Neuronal stem cell (in vitro differentiated cells): ENCODE results near the gene ADCK2.
"Not testable (repeated sequence)": the region's sequence is repeated elsewhere in the genome, so short reads cannot be mapped to it uniquely, and the experiment has no call there.

ENCODE experiments used
- DNase-seq: peaks from one replicate; pipeline ENCODE4 v3.0.0-alpha.2; 2013; ENCODE audit warnings: low spot score
- H2AFZ ChIP-seq: one replicate; pipeline ENCODE4 v1.6.1; 2013; ENCODE audit warnings: mild to moderate bottlenecking, low read length, inconsistent platforms
- H2AK5ac ChIP-seq: 2 replicates; pipeline ENCODE4 v1.6.1; 2013; ENCODE audit warnings: low read depth, mild to moderate bottlenecking, inconsistent platforms, low read length, moderate library complexity, mixed read lengths
- H2BK120ac ChIP-seq: 2 replicates; pipeline ENCODE4 v1.6.1; 2013; ENCODE audit warnings: low read depth, mild to moderate bottlenecking, inconsistent platforms, low read length, moderate library complexity, mixed read lengths
- H2BK12ac ChIP-seq: one replicate; pipeline ENCODE4 v1.6.1; 2013; ENCODE audit warnings: low read length, inconsistent platforms
- H2BK15ac ChIP-seq: 2 replicates; pipeline ENCODE4 v1.6.1; 2013; ENCODE audit warnings: mild to moderate bottlenecking, low read length, inconsistent platforms, mixed read lengths
- H2BK5ac ChIP-seq: one replicate; pipeline ENCODE4 v1.6.1; 2013; ENCODE audit warnings: inconsistent platforms, mild to moderate bottlenecking, low read length, moderate library complexity
- H3K14ac ChIP-seq: one replicate; pipeline ENCODE4 v1.6.1; 2013; ENCODE audit warnings: low read length, inconsistent platforms
- H3K18ac ChIP-seq: 2 replicates; pipeline ENCODE4 v1.6.1; 2013; ENCODE audit warnings: low read length, inconsistent platforms
- H3K23ac ChIP-seq: 2 replicates; pipeline ENCODE4 v1.6.1; 2013; ENCODE audit warnings: low read depth, mild to moderate bottlenecking, mixed read lengths, low read length, inconsistent platforms; ENCODE audit not compliant: poor library complexity
- H3K27ac ChIP-seq: replicated peaks from 3 replicates; pipeline ENCODE4 v1.5.1; 2013; ENCODE audit warnings: low read length, inconsistent platforms
- H3K27me3 ChIP-seq, 3 experiments: 2 replicates each; pipeline ENCODE4 v1.6.1; 2013; ENCODE audit warnings: low read length in 3 of 3, mild to moderate bottlenecking in 2 of 3, inconsistent platforms in 1 of 3, low read depth in 1 of 3, mixed read lengths in 1 of 3, moderate library complexity in 1 of 3; ENCODE audit not compliant: control insufficient read depth in 3 of 3, insufficient read depth in 3 of 3
- H3K36me3 ChIP-seq, 2 donors: replicated peaks in 1 of 2; 2 replicates each; pipeline ENCODE4 v1.6.1; 2013; ENCODE audit warnings: low read length in 2 of 2; ENCODE audit not compliant: control insufficient read depth in 2 of 2, insufficient read depth in 2 of 2
- H3K4ac ChIP-seq: 2 replicates; pipeline ENCODE4 v1.6.1; 2013; ENCODE audit warnings: inconsistent platforms, mild to moderate bottlenecking, low read length, moderate library complexity
- H3K4me1 ChIP-seq, 2 donors: 1 replicate in 1 of 2; 2 replicates in 1 of 2; pipeline ENCODE4 v1.6.1; 2013; ENCODE audit warnings: low read length in 2 of 2, low read depth in 1 of 2; ENCODE audit not compliant: control insufficient read depth in 2 of 2, insufficient read depth in 1 of 2
- H3K4me2 ChIP-seq: one replicate; pipeline ENCODE4 v1.6.1; 2013; ENCODE audit warnings: mild to moderate bottlenecking, low read length, inconsistent platforms; ENCODE audit not compliant: insufficient read depth, poor library complexity, severe bottlenecking
- H3K4me3 ChIP-seq, 2 donors: 2 replicates each; pipeline ENCODE4 v1.5.1; 2013; ENCODE audit warnings: low read length in 2 of 2, mild to moderate bottlenecking in 2 of 2, inconsistent platforms in 1 of 2, moderate library complexity in 1 of 2
- H3K79me1 ChIP-seq: one replicate; pipeline ENCODE4 v1.6.1; 2013; ENCODE audit warnings: low read depth, mild to moderate bottlenecking, inconsistent platforms, low read length, moderate library complexity
- H3K9ac ChIP-seq: one replicate; pipeline ENCODE4 v1.6.1; 2013; ENCODE audit warnings: mild to moderate bottlenecking, low read depth, low read length, inconsistent platforms; ENCODE audit not compliant: poor library complexity
- H3K9me3 ChIP-seq, 2 donors: replicated peaks in 1 of 2; 2 replicates each; pipeline versions ENCODE3 to v1.6.1; 2013; ENCODE audit warnings: low read length in 2 of 2, mild to moderate bottlenecking in 2 of 2, inconsistent platforms in 1 of 2, low read depth in 1 of 2, mixed read lengths in 1 of 2, moderate library complexity in 1 of 2; ENCODE audit not compliant: control insufficient read depth in 2 of 2, insufficient read depth in 1 of 2
- H4K8ac ChIP-seq: one replicate; pipeline ENCODE4 v1.6.1; 2013; ENCODE audit warnings: low read depth, mild to moderate bottlenecking, inconsistent platforms, low read length, moderate library complexity
- H4K91ac ChIP-seq: one replicate; pipeline ENCODE4 v1.6.1; 2013; ENCODE audit warnings: low read length, low read depth, mild to moderate bottlenecking, inconsistent platforms; ENCODE audit not compliant: poor library complexity
- WGBS, 2 donors: extraction: QIAGEN DNeasy Blood & Tissue Kit; methylation state at CpG; one replicate each; pipeline ENCODE4 v1.1.7; 2013; ENCODE audit warnings: missing lambda C conversion rate in 2 of 2, mixed read lengths in 1 of 2; ENCODE audit not compliant: insufficient read length in 2 of 2, insufficient replicate concordance in 1 of 2; ENCODE audit errors: extremely low coverage in 2 of 2; 5-methylcytosine and 5-hydroxymethylcytosine counted together

Gene ADCK2

GRCh38 chr7:140676956-140677355, 4.2 kb downstream of the ADCK2 start:
- H2BK15ac ChIP-seq, H2AK5ac ChIP-seq, H3K23ac ChIP-seq, H2BK120ac ChIP-seq, H3K4ac ChIP-seq, H3K4me2 ChIP-seq, H2BK12ac ChIP-seq, H3K18ac ChIP-seq, H3K9ac ChIP-seq, H3K4me1 ChIP-seq, H4K8ac ChIP-seq, H3K79me1 ChIP-seq, H3K9me3 ChIP-seq, H3K14ac ChIP-seq, H3K4me3 ChIP-seq, H2AFZ ChIP-seq, H3K27ac ChIP-seq, H3K36me3 ChIP-seq, H4K91ac ChIP-seq, H2BK5ac ChIP-seq, DNase-seq: not testable (repeated sequence)
- WGBS, 2 donors = no CpG with 5 or more reads among the region's 11 CpGs
- H3K27me3 ChIP-seq = peaks cover 0 to 12% (median 0%) of the 10 kb centered on the region in 3 experiments

- Histone ChIP-seq H3K79me1 (no peaks in the 10 kb centered on the region), H3K4me2 (no peak overlapping the region), H4K91ac (no peak overlapping the region), H3K23ac (no peak overlapping the region), H2BK5ac (no peak overlapping the region), H3K4me3 (no peak overlapping the region), H2BK12ac (no peak overlapping the region), H3K27ac (no peak overlapping the region), H3K4ac (no peak overlapping the region), H2AFZ (no peak overlapping the region), H2BK120ac (no peak overlapping the region), H3K18ac (no peak overlapping the region), H3K14ac (no peak overlapping the region), H3K9ac (no peak overlapping the region), H3K9me3 (no peaks in the 10 kb centered on the region), H2BK15ac (no peak overlapping the region), H4K8ac (no peak overlapping the region), H3K27me3 (peaks cover 0 to 12% (median 0%) of the 10 kb centered on the region in 3 experiments), H3K4me1 (peaks cover 0 to 8% of the 10 kb centered on the region in 2 donors), H3K36me3 (peaks cover 0 to 5% of the 10 kb centered on the region in 2 donors), H2AK5ac (peak overlapping the region; percentile 57)
- WGBS, 2 donors = no CpG with 5 or more reads among the region's 3 CpGs
- DNase-seq = no peak
These were observed 4.8 kb downstream of the ADCK2 start for GRCh38 chr7:140677496-140677895.

- Histone ChIP-seq H3K4me3 (peak overlapping the region in 1 of 2 donors; percentile 8), H2AK5ac (peak overlapping the region; percentile 57), H4K91ac (no peak overlapping the region), H3K4me2 (no peak overlapping the region), H3K27ac (no peak overlapping the region), H3K23ac (peak overlapping the region; percentile 68), H3K9me3 (no peaks in the 10 kb centered on the region), H2BK12ac (no peak overlapping the region), H3K36me3 (peaks cover 0 to 5% of the 10 kb centered on the region in 2 donors), H3K9ac (peak overlapping the region; percentile 24), H3K18ac (no peak overlapping the region), H3K27me3 (peaks cover 0 to 10% (median 0%) of the 10 kb centered on the region in 3 experiments), H3K14ac (no peak overlapping the region), H3K79me1 (no peaks in the 10 kb centered on the region), H2BK5ac (peak overlapping the region; percentile 20), H2AFZ (no peak overlapping the region), H3K4ac (no peak overlapping the region), H4K8ac (no peak overlapping the region), H2BK15ac (no peak overlapping the region), H3K4me1 (peaks cover 1 to 10% of the 10 kb centered on the region in 2 donors), H2BK120ac (no peak overlapping the region)
- no CpG with 5 or more reads among the region's 20 CpGs for WGBS, 2 donors
- DNase-seq = no peak
These were observed 5.5 kb downstream of the ADCK2 start for GRCh38 chr7:140678081-140678815.

GRCh38 chr7:140678816-140679130, 6.0 kb downstream of the ADCK2 start:
- H3K14ac ChIP-seq = no peak overlapping the region
- H3K4ac ChIP-seq = no peak overlapping the region
- peaks cover 0 to 4% (median 0%) of the 10 kb centered on the region in 3 experiments for H3K27me3 ChIP-seq
- H3K23ac ChIP-seq = no peak overlapping the region
- H2BK15ac ChIP-seq = no peak overlapping the region
- no peak overlapping the region for H3K4me2 ChIP-seq
- no peak overlapping the region for H3K18ac ChIP-seq
- H3K4me1 ChIP-seq = peaks cover 7 to 12% of the 10 kb centered on the region in 2 donors
- no peaks in the 10 kb centered on the region for H3K9me3 ChIP-seq
- no peak overlapping the region for H3K4me3 ChIP-seq
- H4K91ac ChIP-seq = no peak overlapping the region
- no peak for DNase-seq
- no peaks in the 10 kb centered on the region for H3K79me1 ChIP-seq
- no peak overlapping the region for H2BK12ac ChIP-seq
- no CpG with 5 or more reads among the region's 7 CpGs for WGBS, 2 donors
- H3K36me3 ChIP-seq = peaks cover 0 to 5% of the 10 kb centered on the region in 2 donors
- H3K9ac ChIP-seq = no peak overlapping the region
- no peak overlapping the region for H2AFZ ChIP-seq
- H3K27ac ChIP-seq = no peak overlapping the region
- no peak overlapping the region for H2BK120ac ChIP-seq
- H2AK5ac ChIP-seq = no peak overlapping the region
- peak overlapping the region; percentile 20 for H2BK5ac ChIP-seq
- no peak overlapping the region for H4K8ac ChIP-seq
